ENCODE measurements around the gene TJP1.
"Not testable (repeated sequence)": the region's sequence is repeated elsewhere in the genome, so short reads cannot be mapped to it uniquely, and the experiment has no call there.

TJP1 gene

DNA sequence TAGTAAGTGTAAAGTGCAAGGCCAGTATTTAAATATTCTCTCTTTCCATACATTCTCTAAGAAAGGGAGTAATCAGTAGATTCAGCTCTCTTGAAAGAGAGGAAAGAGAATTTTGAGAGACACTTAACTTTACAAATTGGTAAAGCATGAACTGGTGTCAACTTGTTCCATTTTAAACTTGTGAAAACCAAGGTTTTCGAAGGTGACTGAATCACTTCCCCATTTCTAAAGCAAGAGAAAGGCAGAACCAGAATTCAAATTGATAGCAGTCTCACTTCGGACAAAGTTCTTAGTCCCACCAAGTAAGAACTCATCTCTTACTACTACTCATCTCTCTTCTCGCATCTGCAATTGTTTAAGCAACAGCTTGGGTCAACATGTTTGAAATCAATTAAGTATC lies 22.4 kb downstream of the TJP1 start:
- DNase-seq = no peak

DNA sequence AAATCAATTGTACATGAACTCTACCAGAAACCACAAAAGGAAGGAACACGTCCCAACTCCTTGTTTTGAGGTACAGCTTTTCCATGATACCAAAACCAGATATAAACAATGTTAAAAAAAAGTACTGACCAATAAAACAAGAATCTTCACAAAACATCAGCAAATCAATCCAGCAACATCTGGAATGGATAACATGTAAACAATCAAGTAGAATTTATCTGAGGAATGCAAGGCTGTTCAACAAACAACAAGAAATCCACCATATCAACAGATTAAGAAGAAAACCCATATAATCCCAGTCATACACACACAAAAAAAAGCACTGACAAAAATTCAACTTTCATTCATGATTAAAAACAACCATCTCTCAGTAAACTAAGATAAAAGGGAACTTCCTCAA lies 26.7 kb downstream of the TJP1 start:
- no peak for DNase-seq

DNA sequence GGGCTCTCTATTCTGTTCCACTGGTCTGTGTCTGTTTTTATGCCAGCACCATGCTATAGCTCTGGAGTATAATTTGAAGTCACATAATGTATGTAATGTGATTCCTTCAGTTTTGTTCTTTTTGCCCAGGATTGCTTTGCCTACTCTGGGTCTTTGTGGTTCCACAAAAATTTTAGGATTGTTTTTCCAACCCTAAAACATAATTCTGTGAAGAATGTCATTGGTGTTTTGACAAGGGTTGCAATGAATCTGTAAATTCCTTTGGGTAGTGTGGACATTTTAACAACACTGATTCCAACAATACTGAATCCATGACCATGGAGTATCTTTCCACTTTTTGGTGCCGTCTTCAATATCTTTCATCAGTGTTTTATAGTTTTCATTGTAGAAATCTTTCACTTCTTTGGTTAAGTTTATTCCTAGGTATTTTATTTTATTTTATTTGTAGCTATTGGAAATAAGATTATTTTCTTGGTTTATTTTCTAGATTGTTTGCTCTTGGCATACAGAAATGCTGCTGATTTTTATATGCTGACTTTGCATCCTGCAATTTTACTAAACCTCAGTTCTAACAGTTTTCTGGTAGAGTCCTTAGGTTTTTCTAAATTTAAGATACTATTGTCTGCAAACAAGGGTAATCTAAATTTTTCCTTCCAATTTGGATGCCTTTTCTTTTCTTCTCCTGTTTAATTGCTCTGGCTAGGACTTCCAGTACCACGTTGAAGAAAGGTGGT lies 29.7 kb downstream of the TJP1 start:
- DNase-seq = peak; percentile 92

DNA sequence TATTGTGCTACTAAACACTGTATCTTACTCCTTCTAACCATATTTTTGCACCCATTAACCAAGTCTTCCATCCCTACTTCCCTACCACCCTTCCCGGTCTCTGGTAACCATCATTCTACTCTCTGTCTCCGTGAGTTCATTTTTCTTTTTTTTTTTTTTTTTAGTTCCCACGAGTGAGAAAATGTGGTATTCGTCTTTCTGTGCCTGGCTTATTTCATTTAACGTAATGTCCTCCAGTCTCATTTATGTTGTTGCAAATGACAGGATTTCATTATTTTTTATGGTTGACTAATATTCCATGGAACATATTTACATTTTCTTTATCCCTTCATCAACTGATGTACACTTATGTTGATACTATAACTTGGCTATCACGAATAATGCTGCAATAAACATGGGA lies 31.7 kb downstream of the TJP1 start:
- DNase-seq = no peak

DNA sequence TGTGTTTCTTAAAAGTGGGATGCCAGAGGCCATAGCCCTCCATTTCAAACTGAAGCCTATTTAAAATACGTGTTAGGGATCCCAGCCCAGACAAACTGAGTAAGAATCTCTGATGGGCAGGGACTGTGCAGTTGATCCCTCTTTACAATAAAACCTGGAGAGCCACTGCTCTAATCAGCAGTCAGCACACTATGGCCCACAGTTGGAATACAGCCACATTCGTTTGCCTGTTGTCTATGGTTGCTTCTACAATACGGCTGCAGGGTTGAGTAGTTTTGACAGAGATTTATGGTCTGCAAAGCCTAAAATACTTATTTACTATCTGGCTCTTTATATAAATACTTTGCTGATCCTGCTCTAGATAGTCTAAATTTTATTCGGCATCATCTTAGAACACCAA lies 32.4 kb downstream of the TJP1 start:
- no peak for DNase-seq

DNA sequence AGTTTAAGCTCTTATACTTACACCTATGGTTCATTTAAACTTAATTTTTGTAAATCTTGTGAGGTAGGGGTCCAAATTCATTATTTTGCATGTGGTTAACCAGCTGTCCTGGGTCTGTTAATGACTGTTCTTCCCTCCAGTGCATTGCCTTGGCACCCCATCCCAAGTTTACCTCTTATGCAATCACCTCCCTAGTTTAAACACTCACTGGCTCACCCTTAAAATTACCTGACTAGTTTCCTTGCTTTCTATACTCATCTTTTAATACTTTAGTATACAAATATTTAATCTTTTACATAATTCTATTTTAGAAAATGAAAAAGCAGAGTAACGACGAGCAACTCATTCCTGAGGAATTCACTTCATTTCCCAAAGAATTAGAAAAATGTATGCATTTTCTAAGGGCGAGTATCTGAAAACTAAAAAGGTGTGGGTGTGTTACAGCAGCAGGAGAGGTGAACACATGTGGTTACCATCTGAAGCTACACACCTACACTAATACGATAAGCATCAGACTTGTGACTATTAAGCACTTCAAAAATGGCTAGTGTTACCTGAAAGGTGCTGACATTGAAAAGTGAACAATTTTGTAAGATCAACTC lies 33.7 kb downstream of the TJP1 start:
- DNase-seq = peak; percentile 33

DNA sequence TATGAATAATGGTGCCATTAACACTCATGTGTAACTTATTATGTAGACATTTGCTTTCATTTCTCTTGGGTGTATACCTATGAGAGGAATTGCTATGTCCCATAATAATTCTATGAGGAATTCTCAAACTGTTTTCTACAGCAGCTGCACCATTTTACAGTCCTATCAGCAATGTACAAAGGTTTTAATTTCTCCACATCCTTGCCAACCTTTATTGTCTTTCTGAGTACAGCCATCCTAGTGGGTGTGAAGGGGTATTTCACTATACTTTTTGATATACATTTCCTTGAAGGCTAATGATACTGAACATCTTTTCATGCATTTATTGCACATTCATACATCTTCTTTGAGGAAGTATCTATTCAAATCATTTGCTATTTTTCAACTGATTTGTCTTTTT lies 34.5 kb downstream of the TJP1 start:
- no peak for DNase-seq

DNA sequence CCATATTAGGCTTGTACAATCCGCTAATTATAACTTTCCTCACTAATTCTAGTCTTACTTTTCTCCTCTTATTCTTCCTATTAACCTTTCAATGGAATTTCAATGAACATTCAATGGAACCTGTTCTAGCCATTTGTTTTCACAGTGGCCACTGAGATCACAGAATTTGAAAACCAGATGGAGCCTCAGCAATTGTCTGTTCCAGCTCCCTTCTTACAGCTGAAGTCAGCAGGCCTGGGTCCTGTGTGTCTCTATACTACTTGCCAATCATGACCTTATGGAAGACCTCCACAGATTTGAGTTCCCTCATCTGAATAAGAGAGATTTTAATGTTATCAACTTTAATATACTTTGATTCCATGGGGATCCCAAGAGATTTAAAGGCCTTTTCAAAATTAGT lies 36.6 kb downstream of the TJP1 start:
- DNase-seq = no peak

DNA sequence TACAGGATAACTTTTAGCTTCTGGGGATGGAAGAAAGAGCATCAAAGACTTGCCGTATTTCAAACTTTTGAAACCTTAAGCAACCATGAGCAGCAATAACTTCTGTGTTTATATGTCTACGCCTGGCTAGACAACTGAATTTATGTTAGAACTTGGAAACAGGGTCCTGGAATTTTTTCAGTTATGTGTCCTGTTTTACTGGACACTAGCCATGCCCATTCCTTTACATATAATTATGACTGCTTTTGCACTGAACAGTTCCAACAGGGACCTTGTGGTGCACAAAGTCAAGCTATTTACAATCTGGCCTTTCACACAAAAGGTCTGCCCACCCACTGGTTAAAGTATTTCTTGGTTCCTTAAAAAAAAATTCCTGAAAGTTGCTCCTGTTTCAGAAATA lies 37.1 kb downstream of the TJP1 start:
- DNase-seq = peak; percentile 24

DNA sequence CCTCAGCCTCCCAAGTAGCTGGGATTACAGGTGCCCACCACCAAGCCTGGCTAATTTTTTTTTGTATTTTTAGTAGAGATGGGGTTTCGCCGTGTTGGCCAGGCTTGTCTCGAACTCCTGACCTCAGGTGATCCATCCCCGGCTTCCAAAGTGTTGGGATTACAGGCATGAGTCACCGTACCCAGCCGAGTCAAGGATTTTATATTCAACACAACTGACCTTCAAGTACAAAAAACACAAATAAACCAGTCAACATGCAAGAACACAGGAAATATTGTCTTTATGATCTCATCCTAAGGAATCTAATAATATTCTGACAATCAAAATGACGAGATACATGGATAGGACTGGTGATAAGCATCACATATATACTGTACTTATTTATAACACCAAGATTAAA lies 37.9 kb downstream of the TJP1 start:
- DNase-seq = no peak

DNA sequence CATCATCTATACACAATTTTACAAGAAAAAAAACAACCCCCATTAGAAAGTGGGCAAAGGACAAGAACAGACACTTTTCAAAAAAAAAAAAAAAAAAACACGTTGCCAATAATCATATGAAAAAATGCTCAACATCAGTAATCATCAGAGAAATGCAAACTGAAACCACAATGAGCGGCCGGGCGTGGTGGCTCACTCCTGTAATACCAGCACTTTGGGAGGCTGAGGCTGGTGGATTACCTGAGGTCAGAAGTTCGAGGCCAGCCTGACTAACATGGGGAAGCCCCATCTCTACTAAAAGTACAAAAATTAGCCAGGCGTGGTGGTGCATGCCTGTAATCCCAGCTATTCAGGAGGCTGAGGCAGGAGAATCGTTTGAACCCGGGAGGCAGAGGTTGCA lies 39.5 kb downstream of the TJP1 start:
- not testable (repeated sequence) for DNase-seq

DNA sequence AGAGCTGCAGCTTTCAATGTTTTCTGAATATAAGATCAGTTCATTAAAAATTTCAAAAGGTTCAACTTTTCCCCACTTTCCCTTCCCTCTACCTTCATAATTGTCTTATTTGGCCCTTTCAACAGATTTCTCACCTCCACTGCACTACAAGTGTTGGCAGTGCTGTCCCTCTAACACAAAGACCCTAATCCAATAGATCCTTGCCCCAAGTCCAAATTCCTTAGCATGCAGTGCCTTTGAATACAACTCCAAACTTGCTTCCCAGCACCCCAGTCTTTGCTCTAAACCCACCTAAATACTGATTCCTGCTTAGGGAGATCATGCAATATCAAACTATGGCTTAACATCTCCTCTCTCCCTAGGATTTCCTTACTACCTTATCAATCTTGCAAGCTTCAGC lies 43.9 kb downstream of the TJP1 start:
- DNase-seq = no peak

DNA sequence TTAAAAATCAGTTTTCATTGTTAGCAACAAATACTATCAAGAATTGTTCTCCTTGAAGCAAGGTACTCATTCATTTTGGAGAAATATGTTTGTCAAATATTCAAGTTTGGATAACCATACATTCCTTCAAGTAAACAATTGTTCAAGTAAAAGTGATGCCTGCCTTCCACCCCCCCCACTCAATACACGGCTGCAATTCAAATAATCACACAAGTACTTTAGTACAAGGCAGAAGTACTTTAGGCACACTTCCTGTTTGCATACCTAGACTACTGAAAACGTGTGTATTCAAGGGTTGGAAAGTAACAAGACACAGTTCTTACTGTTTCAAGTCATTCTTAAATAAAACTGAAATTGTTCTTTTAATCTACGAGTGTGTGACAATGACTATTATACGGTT lies 45.4 kb downstream of the TJP1 start:
- DNase-seq = no peak

DNA sequence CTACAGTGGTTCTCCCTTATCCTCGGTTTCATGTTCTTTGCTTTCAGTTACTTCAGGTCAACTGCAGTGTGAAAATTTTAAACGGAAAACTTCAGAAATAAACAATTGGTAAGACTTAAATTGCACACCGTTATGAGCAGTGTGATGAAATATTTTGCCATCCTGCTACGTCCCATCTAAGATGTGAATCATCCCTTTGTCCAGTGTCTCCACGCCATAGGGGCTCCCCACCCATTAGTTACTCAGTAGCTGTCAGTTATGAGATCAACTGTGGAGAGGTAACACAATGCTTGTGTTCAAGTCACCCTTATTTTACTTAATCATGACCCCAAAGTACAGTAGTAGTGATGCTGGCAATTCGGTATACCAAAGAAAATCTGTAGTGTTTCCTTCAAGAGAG lies 47.4 kb downstream of the TJP1 start:
- DNase-seq = peak; percentile 69

DNA sequence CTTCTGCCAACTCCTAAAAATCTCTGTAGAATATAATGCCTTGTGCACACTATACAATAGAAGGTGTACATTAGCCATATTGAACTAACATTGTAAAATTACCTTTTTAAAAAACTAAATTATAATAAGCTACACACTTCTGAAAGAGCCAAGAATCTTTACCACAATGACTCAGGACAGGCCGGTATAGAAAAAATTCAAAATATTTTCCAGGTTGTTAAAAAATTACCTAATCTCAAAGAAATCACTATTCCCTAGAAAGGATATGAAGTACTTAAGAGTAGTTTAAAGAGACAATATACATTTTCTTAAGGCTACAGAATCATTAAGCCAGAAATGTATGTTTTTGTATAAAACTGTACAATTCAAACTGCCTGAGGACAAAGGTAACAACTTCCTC lies 48.5 kb downstream of the TJP1 start:
- DNase-seq = no peak

DNA sequence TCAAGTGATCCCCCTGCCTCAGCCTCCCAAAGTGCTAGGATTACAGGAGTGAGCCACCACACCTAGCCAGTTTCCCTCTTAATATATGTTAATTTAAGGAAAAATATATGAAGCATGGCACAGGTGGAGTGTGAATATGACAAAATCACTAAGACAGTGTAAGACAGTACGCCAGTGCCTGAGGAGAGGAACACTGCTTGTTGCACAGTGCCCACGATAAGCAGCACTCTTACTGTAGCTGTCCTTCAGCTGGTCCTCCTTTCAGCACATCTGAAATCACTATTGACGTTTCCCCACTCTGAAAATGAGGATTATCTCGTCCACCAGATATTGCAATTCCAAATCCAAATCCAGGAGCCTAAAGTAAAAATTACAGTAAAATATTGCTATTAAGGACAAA lies 49.3 kb downstream of the TJP1 start:
- no peak for DNase-seq

DNA sequence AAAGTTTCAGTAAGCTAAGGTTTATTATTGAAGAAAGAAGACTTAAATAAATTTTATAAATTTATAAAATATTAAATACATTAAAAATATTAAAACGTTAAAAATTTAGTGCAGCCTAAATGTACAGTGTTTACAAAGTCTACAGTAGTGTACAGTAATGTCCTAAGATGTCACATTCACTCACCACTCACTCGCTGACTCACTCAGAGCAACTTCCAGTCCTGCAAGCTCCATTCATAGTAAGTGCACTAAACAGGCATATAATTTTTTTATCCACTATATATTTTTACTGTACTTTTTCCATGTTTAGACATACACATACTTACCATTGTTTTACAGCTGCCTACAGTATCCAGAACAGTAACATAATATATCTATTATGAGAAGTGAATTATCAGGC lies 51.5 kb downstream of the TJP1 start:
- peak; percentile 31 for DNase-seq

DNA sequence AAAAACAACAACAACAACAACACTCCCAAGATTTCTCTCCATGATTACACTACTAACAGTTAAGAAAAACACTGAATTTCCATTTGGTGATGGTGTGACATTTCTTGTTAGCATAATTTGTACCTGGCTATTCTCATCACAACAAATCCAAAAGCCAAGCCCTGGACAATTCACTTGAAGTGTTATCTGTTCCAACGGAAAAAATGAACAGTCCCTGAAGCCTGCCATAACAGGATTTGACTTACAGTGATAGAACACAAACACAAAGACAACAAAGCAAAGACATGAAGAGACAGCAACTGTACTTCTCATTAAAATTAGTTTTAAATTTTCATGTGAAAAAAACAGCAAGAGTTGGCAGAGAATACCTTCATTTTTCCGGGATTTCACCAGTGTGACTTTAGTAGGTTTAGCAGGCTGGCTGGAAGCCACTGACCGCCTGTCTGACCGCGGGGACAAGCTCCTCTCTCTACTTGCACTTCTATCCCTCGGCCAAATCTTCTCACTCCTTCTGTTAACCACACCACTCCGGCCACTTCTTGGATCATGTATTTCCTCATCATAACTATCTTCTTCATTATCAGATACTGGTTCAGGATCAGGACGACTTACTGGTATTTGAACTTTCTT lies 56.3 kb downstream of the TJP1 start:
- no peak for DNase-seq

DNA sequence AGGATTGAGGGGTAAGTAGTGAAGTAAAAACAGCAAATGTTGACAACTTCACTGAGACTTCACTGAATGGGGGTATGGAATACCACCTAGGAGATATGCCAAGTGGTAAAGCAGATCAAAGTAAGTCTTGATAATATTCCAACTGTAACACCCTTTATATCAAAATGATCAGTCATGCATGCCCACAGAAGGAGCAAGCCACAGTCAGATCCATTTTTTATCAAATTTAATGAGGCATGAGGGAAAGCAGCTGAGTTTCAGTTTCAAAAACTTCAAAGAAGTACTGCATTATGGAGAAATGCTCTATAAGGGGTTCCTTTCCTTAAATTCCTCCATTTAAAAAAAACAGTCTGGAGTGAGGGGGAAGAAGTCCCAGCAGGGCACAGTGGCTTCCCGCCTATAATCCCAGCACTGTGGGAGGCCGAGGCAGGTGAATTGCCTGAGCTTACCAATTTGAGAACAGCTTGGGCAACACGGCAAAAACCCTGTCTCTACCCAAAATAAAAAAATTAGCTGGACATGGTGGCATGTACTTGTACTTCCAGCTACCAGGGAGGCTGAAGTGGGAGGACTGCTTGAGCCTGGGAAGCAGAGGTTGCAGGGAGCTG lies 56.9 kb downstream of the TJP1 start:
- DNase-seq = no peak

DNA sequence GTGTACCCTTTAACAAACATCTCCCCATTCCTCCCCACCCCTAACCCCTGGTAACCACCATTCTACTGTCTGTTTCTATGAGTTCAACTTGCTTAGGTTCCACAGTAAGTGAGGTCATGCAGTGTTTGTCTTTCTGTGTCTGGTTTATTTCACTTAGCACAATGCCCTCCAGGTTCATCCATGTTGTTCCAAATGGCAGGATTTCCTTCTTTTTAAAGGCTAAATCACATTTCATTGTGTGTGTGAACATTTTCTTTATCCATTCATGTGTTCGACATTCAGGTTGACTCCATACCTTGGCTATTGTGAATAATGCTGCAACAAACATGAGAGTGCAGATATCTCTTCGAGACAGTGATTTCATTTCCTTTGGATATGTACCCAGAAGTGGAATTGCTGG lies 62.7 kb downstream of the TJP1 start:
- DNase-seq = no peak

DNA sequence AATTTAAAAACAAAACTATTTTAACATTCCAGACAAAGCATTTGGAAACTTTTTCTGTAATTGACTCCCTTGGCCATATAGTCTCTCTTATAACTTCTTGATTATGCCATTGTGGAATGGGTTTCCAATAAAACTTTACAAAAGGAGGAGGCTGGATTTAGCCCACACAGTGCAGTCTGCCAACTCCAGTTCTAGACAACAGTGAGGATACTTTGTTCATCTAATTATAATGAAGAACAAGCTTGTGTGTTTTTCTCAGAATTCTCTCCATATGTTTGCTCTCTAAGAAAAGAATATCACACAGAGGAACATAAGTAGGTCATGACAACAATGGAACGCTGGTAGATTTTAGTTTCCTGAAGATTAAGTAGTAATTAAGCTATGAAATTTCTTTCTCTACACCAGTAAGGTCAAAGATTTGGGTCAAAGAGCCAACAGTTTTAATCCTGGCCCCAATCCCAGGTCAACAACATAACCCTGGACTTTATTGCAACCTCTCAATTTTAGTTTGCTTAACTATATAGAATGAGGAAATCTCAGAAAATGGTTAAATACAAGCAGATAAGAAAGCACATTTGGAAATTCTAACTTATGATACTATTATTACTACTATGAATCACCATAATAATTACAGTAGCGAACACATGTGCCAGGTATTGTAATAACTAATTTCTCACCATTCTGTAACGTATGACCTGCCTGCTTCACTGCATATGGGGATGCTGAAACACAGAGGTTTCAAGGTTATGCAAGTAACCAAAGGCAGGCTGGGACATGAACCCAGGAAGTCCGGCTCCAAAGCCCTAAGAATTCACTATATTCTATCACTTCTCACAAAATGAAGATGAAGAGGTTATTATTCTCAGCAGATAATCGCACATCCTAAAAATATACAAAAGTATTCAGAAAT lies 65.7 kb downstream of the TJP1 start:
- no peak for DNase-seq

DNA sequence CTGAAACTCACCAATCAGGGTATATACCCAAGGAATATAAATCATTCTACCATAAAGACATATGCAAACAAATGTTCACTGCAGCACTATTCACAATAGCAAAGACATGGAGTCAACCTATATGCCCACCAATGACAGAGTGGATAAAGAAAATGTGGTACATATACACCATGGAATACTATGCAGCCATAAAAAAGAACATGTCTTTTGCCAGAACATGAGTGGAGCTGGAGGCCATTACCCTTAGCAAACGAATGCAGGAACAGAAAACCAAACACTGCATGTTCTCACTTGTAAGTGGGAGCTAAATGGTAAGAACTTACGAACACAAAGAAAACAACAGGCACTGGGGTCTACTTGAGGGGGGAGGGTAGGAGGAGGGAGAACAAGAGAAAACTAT lies 68.3 kb downstream of the TJP1 start:
- DNase-seq = not testable (repeated sequence)

DNA sequence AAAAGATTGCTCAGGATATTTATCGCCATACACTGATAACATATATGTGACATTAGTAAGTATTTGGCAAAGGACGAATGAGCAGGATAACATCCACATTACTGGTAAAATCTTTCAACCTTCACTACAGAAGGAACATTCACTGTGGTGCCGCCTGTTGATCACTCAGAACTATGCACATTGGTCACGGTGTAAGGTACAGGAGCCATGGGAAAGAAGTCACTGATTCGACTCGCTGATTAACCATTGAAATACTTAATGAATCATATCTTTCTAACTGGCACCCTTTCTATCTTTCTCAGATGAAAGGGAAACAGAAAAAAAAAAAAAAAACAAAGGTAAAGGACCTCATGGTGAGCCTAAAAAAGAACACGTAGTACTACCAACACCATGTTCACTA lies 68.8 kb downstream of the TJP1 start:
- no peak for DNase-seq
